PFSK-1 (cell line): Measurements from ENCODE around the gene NADK.

Source experiments
- FOXP2 ChIP-seq: optimal IDR thresholded peaks from 2 replicates; pipeline ENCODE3; 2011; ENCODE audit warnings: borderline replicate concordance, control low read depth, inconsistent platforms; ENCODE audit not compliant: insufficient read depth; ENCODE audit errors: extremely low read length, extremely low read depth
- POLR2AphosphoS5 ChIP-seq: IDR thresholded peaks from 2 replicates; pipeline ENCODE4 v1.6.1; 2012; ENCODE audit warnings: low read depth, mild to moderate bottlenecking, control low read depth, low read length, moderate library complexity
- SIN3A ChIP-seq: IDR thresholded peaks from 2 replicates; pipeline ENCODE4 v1.6.1; 2012; ENCODE audit warnings: mild to moderate bottlenecking, low read length, moderate library complexity, borderline replicate concordance; ENCODE audit not compliant: insufficient read depth
- TAF1 ChIP-seq: IDR thresholded peaks from 2 replicates; pipeline ENCODE4 v1.6.1; 2012; ENCODE audit warnings: low read length, control low read depth, borderline replicate concordance; ENCODE audit not compliant: insufficient read depth
- TF ChIP-seq, protein P1 (sequence below), 2 experiments: IDR thresholded peaks; 2 replicates each; pipeline versions ENCODE4 v1.6.1 to v1.8.0; 2011 to 2012; ENCODE audit warnings: low read depth in 2 of 2, low read length in 2 of 2, control low read depth in 1 of 2, inconsistent platforms in 1 of 2, mild to moderate bottlenecking in 1 of 2, moderate library complexity in 1 of 2; ENCODE audit not compliant: insufficient read depth in 1 of 2

DNA sequence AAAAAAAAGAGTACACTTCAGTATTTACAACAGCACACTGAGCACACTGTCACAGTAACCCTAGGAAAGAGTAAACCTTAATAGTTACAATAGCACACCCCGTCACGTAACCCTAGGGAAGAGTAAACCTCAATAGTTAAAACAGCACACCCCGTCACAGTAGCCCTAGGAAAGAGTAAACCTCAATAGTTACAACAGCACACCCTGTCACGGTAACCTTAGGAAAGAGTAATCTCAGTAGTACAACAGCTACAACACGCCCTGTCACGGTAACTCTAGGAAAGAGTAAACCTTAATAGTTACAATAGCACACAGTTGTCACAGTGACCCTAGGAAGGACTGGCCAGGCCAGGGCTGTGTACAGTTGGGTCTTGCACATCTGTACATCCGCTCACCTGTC is 57.1 kb downstream of the NADK start:
- TF ChIP-seq POLR2AphosphoS5: no peak
- TF ChIP-seq SIN3A: no peak
- TF ChIP-seq TAF1: no peak
- TF ChIP-seq, protein P1, sequence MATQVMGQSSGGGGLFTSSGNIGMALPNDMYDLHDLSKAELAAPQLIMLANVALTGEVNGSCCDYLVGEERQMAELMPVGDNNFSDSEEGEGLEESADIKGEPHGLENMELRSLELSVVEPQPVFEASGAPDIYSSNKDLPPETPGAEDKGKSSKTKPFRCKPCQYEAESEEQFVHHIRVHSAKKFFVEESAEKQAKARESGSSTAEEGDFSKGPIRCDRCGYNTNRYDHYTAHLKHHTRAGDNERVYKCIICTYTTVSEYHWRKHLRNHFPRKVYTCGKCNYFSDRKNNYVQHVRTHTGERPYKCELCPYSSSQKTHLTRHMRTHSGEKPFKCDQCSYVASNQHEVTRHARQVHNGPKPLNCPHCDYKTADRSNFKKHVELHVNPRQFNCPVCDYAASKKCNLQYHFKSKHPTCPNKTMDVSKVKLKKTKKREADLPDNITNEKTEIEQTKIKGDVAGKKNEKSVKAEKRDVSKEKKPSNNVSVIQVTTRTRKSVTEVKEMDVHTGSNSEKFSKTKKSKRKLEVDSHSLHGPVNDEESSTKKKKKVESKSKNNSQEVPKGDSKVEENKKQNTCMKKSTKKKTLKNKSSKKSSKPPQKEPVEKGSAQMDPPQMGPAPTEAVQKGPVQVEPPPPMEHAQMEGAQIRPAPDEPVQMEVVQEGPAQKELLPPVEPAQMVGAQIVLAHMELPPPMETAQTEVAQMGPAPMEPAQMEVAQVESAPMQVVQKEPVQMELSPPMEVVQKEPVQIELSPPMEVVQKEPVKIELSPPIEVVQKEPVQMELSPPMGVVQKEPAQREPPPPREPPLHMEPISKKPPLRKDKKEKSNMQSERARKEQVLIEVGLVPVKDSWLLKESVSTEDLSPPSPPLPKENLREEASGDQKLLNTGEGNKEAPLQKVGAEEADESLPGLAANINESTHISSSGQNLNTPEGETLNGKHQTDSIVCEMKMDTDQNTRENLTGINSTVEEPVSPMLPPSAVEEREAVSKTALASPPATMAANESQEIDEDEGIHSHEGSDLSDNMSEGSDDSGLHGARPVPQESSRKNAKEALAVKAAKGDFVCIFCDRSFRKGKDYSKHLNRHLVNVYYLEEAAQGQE (IDR thresholded peaks at IDR 0.05; ENCODE audit: insufficient read depth in 1 of 2, low read depth in 2 of 2, low read length in 2 of 2): no peak
- TF ChIP-seq FOXP2: no peak
